GM19463 (cell line): ENCODE results near the gene TRAPPC11.

ENCODE experiments used
- ATAC-seq: cut with Tn5 transposase; IDR thresholded peaks from one replicate; pipeline ENCODE4 v1.9.1; 2021; ENCODE audit warnings: mild to moderate bottlenecking, moderate library complexity; ENCODE audit not compliant: unreplicated experiment

Gene TRAPPC11

GRCh38 chr4:183757060-183757459 is 98.0 kb downstream of the TRAPPC11 start:
- no peak for ATAC-seq

- no peak for ATAC-seq
These were observed 99.1 kb downstream of the TRAPPC11 start for GRCh38 chr4:183758061-183758757.

- no peak for ATAC-seq
These were observed 99.8 kb downstream of the TRAPPC11 start for GRCh38 chr4:183758758-183759447.

- no peak for ATAC-seq
These were observed 101.2 kb downstream of the TRAPPC11 start for GRCh38 chr4:183760326-183760725.
